Endothelial cell of umbilical vein (primary cell): Measurements from ENCODE around the gene C16orf74. TPM values are rescaled to one million over a fixed set of nuclear protein-coding genes. Genes with fewer than 3 reads are reported as not detected.

Experiments used
- Bru-seq: library from RNA; stranded (reverse); fragments of 400-500 nt; gene quantifications from one replicate; lab custom pipeline; 2021; lab: Mats Ljungman, UMichigan
- BruChase-seq, 2 experiments: library from RNA; stranded (reverse); fragments of 400-500 nt; gene quantifications; one replicate each; lab custom pipeline; 2021; lab: Mats Ljungman, UMichigan
- BruUV-seq: library from RNA; stranded (reverse); fragments of 400-500 nt; replicated peaks from 2 replicates; lab custom pipeline; 2021; lab: Mats Ljungman, UMichigan
- CTCF ChIA-PET: fragments of 300-600, 350-600 bp; sonication (Branson Sonifier 250); formaldehyde crosslinking; loops from one replicate; lab custom pipeline; 2021; ENCODE audit warnings: antibody characterized with exemption, inconsistent platforms; lab: Charles Lee
- POLR2A ChIA-PET: fragments of 300-600, 350-600 bp; sonication (Branson Sonifier 250); formaldehyde crosslinking; loops from one replicate; lab custom pipeline; 2021; ENCODE audit warnings: antibody characterized with exemption, inconsistent platforms; lab: Charles Lee
- DNase-seq: peaks from one replicate; pipeline ENCODE4 v3.0.0-alpha.2; 2011; ENCODE audit warnings: low read depth, low spot score
- FAIRE-seq: peaks from 2 replicates; lab custom pipeline; 2011; peaks lifted over from hg19 to GRCh38; lab: Jason Lieb, UNC
- H2AFZ ChIP-seq: 2 replicates; pipeline ENCODE4 v1.6.0; 2012; ENCODE audit warnings: low read depth, low read length, control low read depth, inconsistent platforms
- H3K27ac ChIP-seq: 2 replicates; pipeline ENCODE4 v1.5.1; 2011; ENCODE audit warnings: low read depth, mild to moderate bottlenecking, control low read depth, low read length, moderate library complexity; ENCODE audit not compliant: insufficient read depth
- H3K27me3 ChIP-seq, 2 experiments: 2 replicates each; pipeline versions ENCODE4 v1.6.0 to v1.6.1; 2011; ENCODE audit warnings: low read length in 2 of 2, mixed read lengths in 1 of 2; ENCODE audit not compliant: control insufficient read depth in 2 of 2, insufficient read depth in 2 of 2
- H3K36me3 ChIP-seq, 2 experiments: 2 replicates in 1 of 2; 3 replicates in 1 of 2; pipeline ENCODE4 v1.5.1; 2011; ENCODE audit warnings: low read length in 2 of 2, mild to moderate bottlenecking in 1 of 2, moderate library complexity in 1 of 2; ENCODE audit not compliant: control insufficient read depth in 2 of 2, insufficient read depth in 2 of 2; ENCODE audit errors: extremely low read depth in 1 of 2
- H3K4me1 ChIP-seq: 3 replicates; pipeline ENCODE4 v1.5.1; 2011; ENCODE audit warnings: mild to moderate bottlenecking, low read length; ENCODE audit not compliant: control insufficient read depth, insufficient read depth; ENCODE audit errors: extremely low read depth
- H3K4me2 ChIP-seq: 2 replicates; pipeline ENCODE4 v1.6.1; 2011; ENCODE audit warnings: low read length, control low read depth, mixed read lengths; ENCODE audit not compliant: insufficient read depth
- H3K4me3 ChIP-seq, 3 experiments: fragments of 200-600 bp in 1 of 3; sonication (generic), shearing (Covaris generic) in 1 of 3; replicated peaks in 1 of 3; 2 replicates each; pipeline ENCODE4 v1.5.1; 2011 to 2016; ENCODE audit warnings: control low read depth in 3 of 3, low read length in 3 of 3, mild to moderate bottlenecking in 2 of 3, inconsistent platforms in 1 of 3, low read depth in 1 of 3, moderate library complexity in 1 of 3; ENCODE audit not compliant: insufficient read depth in 1 of 3
- H3K79me2 ChIP-seq: 2 replicates; pipeline ENCODE4 v1.6.0; 2012; ENCODE audit warnings: low read length, inconsistent platforms; ENCODE audit not compliant: control insufficient read depth, insufficient read depth
- H3K9ac ChIP-seq: replicated peaks from 2 replicates; pipeline ENCODE3; 2011; ENCODE audit warnings: low read length, control low read depth; ENCODE audit not compliant: insufficient read depth; ENCODE audit errors: extremely low read depth
- H3K9me1 ChIP-seq: replicated peaks from 3 replicates; pipeline ENCODE4 v1.6.0; 2011; ENCODE audit warnings: mild to moderate bottlenecking, low read length; ENCODE audit not compliant: control insufficient read depth, insufficient read depth; ENCODE audit errors: extremely low read depth
- H3K9me3 ChIP-seq: replicated peaks from 2 replicates; pipeline ENCODE4 v1.5.1; 2012; ENCODE audit warnings: low read length, inconsistent platforms; ENCODE audit not compliant: control insufficient read depth, insufficient read depth
- H4K20me1 ChIP-seq: replicated peaks from 2 replicates; pipeline ENCODE3; 2011; ENCODE audit warnings: mild to moderate bottlenecking, low read length; ENCODE audit not compliant: control insufficient read depth, insufficient read depth; ENCODE audit errors: extremely low read depth
- MAX ChIP-seq: IDR thresholded peaks from 2 replicates; pipeline ENCODE4 v1.6.1; 2011; ENCODE audit not compliant: insufficient read depth, insufficient read length
- POLR2AphosphoS5 ChIP-seq: IDR thresholded peaks from 2 replicates; pipeline ENCODE4 v1.6.1; 2012; ENCODE audit warnings: low read depth, mild to moderate bottlenecking, control low read depth, low read length, moderate library complexity; ENCODE audit not compliant: insufficient read depth
- dilution Hi-C: fragments of 300-500 bp; cut with MboI; formaldehyde crosslinking; loops from one replicate; pipeline ENCODE4 v1.15.0; 2019; ENCODE audit warnings: low sequenced_read_pairs; ENCODE audit not compliant: extremely low pct_ligation_motif_present
- intact Hi-C: fragments of 100-400 bp; cut with micrococcal nuclease; formaldehyde crosslinking; loops from one replicate; pipeline ENCODE4 v1.10.0; 2022
- long read RNA-seq: library from polyadenylated mRNA; stranded (forward); transcript quantifications from one replicate; pipeline ENCODE4 v2.0.0, GENCODE V29; 2021
- polyA minus RNA-seq, 3 experiments: library from RNA; depleted of rRNA, polyadenylated mRNA; stranded (reverse); fragments of >200 nt; gene quantifications; 1 replicate in 1 of 3; 2 replicates in 2 of 3; pipeline ENCODE4 v1.2.3, GENCODE V29; 2011
- polyA plus RNA-seq, 4 experiments: library from polyadenylated mRNA; depleted of rRNA in 3 of 4; stranded (reverse) in 3 of 4; unstranded in 1 of 4; fragments of >200 nt; gene quantifications; 2 replicates each; pipeline versions ENCODE4 v1.2.1 to v1.2.3, GENCODE V29; 2011 to 2012; ENCODE audit warnings: missing spikeins in 1 of 4
- total RNA-seq: library from RNA; stranded (reverse); gene quantifications from 2 replicates; pipeline ENCODE4 v1.2.3, GENCODE V29; 2021

Gene C16orf74
- total RNA-seq = 30.9 and 38.7 TPM in 2 replicates
- polyA plus RNA-seq = 12.1 and 15.3 TPM in 2 replicates
- polyA plus RNA-seq (2011; cell fraction: cytosol; rRNA removed) = 11.9 and 15.8 TPM in 2 replicates
- 7.4 and 7.7 TPM in 2 replicates for polyA plus RNA-seq (2011; cell fraction: nucleus; rRNA removed)
- 28.8 and 47.0 TPM in 2 replicates for polyA plus RNA-seq (2012)
- polyA minus RNA-seq = 1.4 and 2.4 TPM in 2 replicates
- 6.0 TPM for polyA minus RNA-seq (2011; cell fraction: cytosol; rRNA and poly(A)+ RNA removed)
- 2.3 and 2.4 TPM in 2 replicates for polyA minus RNA-seq (2011; cell fraction: nucleus; rRNA and poly(A)+ RNA removed)
- percentile 72 among the genes with signal in this experiment for Bru-seq, nascent RNA
- percentile 86 among the genes with signal in this experiment for BruChase-seq, experiment 1, labeled RNA remaining after a 6-hour chase
- BruChase-seq, experiment 2, labeled RNA remaining after a 2-hour chase = percentile 90 among the genes with signal in this experiment
- long read RNA-seq, transcript C16orf74-207 (3 exons, 761 nt) = minor isoform, 12 of 88 reads
- long read RNA-seq, transcript C16orf74-201 (4 exons, 906 nt) = major isoform, 28 of 88 reads
- long read RNA-seq, transcript C16orf74-203 (4 exons, 744 nt) = minor isoform, 26 of 88 reads
- long read RNA-seq, partial matches to known transcripts = 1 of 88 reads
- long read RNA-seq, other reads (novel, unspliced or antisense) = 17 of 88 reads

- H3K4me1 ChIP-seq = peaks cover 28% of the 10 kb centered on the region
- H3K79me2 ChIP-seq = peaks cover 38% of the 10 kb centered on the region
- H3K27me3 ChIP-seq = no peaks in the 10 kb centered on the region
- H2AFZ ChIP-seq = peak within 1 kb of the TSS; percentile 39
- POLR2A ChIA-PET = no interaction called here
- DNase-seq (peak; percentile 34), FAIRE-seq (peak; percentile 87)
- no peaks in the 10 kb centered on the region for H3K9me1 ChIP-seq
- intact Hi-C loops (loop anchor here (1.0 to 2.0 kb wide), 3 partner anchors 18 to 62 kb away; partner anchors contain the start of gene GINS2), dilution Hi-C loops (no loop called here)
- BruUV-seq = TSS peak; percentile 56
- peak within 1 kb of the TSS; percentile 35 to 49 (median 39) for H3K4me3 ChIP-seq
- H3K36me3 ChIP-seq = no peaks in the 10 kb centered on the region
- TF ChIP-seq MAX = no peak
- TF ChIP-seq POLR2AphosphoS5 = peak; percentile 79
- H4K20me1 ChIP-seq = no peaks in the 10 kb centered on the region
- peak within 1 kb of the TSS; percentile 35 for H3K9ac ChIP-seq
- H3K9me3 ChIP-seq = no peaks in the 10 kb centered on the region
- CTCF ChIA-PET = interaction anchor here (1.0 to 1.2 kb wide), 3 partner anchors 9 to 29 kb away, joined by 3 to 4 read pairs (median 3); no protein-coding TSS in a partner anchor
- H3K4me2 ChIP-seq = peak within 1 kb of the TSS; percentile 81
- H3K27ac ChIP-seq = peak within 1 kb of the TSS; percentile 50
These were observed at the start of gene C16orf74 for GRCh38 chr16:85750827-85751697. Gene C16orf74, minus strand, starts transcription at chr16:85751096. Its CDS starts 15,879 bp downstream, at chr16:85735217.
